GM12865 (cell line): Measurements from ENCODE around the gene AQP2.

Experiments used
- DNase-seq: peaks from one replicate; pipeline ENCODE4 v3.0.0; 2010; ENCODE audit warnings: low read depth
- H3K4me3 ChIP-seq: 2 replicates; pipeline ENCODE4 v1.5.1; 2011; ENCODE audit warnings: mild to moderate bottlenecking, low read depth, low read length, control low read depth
- CTCF ChIP-seq: IDR thresholded peaks from 2 replicates; pipeline ENCODE4 v1.5.1; 2011; ENCODE audit warnings: low read length, control low read depth, low read depth, inconsistent platforms; ENCODE audit not compliant: insufficient read depth; ENCODE audit errors: missing control alignments

Gene AQP2

GRCh38 chr12:49925433-49926204, 24.9 kb upstream of the AQP2 start:
- DNase-seq = no peak
- no peak overlapping the region for H3K4me3 ChIP-seq
- TF ChIP-seq CTCF = no peak

DNA sequence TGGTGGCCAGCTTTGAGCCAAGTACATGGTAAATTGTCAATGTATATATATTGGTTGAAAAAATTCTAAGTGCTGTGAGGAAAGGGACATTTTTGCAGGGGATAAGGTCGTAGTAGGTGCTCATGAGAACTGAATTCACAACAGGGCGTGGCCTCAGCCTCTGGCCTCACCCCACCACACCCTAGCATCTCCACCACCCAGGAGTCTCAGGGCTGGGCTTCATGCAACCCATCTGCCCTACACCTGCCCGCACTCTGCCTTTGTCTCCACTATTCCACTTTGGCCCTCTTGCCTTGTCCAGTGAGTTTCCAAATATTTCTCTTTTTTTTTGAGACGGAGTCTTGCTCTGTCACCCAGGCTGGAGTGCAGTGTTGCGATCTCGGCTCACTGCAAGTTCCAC, 22.1 kb upstream of the AQP2 start:
- no peak overlapping the region for H3K4me3 ChIP-seq
- no peak for TF ChIP-seq CTCF
- DNase-seq = no peak

DNA sequence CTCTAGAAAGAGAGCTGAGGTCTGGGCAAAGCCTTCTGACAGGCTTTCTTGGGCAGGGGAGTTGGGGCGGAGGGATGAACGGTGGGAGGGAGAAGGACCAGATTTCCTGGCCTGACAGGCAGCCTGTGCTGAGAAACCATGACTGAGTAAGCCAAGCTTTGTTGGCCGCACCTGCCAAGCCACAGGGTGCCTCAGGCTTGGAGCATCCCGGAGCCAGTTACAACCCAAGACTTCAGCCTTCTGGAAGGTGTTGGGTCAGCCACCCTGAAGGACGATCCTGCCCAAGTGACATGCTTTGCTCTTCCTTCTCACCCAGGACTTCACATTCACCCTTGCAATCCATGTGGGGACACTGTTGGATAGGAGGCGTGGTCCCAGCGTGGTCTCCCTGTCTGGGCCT, 21.0 kb upstream of the AQP2 start:
- no peak for TF ChIP-seq CTCF
- H3K4me3 ChIP-seq = no peak overlapping the region
- no peak for DNase-seq

DNA sequence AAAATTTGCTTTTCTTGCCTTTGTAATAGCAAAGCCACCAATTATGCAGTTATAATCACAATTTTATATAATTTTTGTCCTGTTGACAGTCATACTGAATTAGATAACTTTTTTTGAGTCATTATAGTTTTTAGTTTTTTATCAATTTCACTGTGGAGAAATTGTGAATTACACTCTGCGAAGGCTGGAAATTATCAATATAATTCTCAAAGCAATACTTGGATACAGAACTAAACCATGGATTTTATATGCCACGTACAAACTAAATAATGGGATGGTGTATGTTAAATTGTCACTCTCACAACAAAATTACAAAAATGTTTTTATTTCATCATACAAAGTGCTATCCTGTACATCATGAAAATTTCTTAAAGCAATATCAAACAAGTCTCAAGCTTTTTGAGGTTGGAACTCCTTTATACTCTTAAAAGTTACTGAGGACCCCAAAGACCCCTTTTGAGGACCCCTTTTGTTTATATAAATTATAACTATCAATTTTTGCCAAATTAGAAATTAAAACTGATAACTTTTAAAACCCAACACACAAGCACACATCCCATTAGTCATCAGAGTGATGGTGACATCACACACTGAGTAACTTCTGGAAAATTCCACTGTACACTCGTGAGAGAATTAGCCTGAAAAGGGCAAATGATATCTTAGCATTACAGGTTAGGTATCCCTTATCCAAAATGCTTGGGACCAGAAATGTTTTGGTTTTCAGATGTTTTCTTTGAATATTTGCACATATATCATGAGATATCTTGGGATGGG, 19.8 kb upstream of the AQP2 start:
- TF ChIP-seq CTCF = no peak
- H3K4me3 ChIP-seq = no peak overlapping the region
- DNase-seq = no peak

DNA sequence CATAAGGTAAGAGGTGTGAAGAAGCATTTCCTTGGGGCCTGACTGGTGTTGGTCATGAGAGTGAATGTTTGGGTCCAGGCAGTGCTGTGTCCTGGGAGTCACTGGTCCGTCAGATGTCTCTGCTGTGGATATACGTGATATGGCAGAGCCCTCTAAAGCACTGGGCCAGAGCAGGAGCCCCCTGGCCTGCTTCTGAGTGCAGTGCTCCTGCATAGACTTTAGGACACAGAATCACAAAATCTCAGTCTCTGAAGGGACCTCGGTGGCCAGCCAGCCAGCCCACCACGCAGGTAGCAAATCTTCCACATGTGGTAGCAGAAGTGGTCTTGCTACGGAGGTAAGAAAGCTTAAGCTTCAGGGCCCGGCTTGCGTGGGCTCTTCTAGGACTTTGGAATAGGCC, 18.5 kb upstream of the AQP2 start:
- DNase-seq = no peak
- H3K4me3 ChIP-seq = no peak overlapping the region
- no peak for TF ChIP-seq CTCF

GRCh38 chr12:49932533-49933130, 17.9 kb upstream of the AQP2 start:
- TF ChIP-seq CTCF = no peak
- no peak for DNase-seq
- H3K4me3 ChIP-seq = no peak overlapping the region

DNA sequence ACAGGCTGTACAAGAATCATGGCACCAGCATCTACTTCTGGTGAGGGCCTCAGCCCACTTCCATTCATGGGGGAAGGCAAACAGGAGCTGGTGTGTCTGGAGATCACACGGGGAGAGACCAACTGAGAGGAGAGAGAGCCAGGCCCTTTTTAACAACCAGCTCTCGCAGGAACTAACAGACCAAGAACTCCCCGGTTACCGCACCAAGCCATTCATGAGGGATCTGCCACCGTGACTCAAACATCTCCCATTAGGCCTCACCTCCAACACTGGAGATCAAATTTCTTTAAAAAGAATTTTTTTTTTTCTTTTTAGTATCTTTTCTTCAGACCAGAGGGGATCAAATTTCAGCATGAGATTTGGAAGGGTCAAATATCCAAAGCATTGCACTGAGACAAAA, 16.7 kb upstream of the AQP2 start:
- no peak for DNase-seq
- no peak overlapping the region for H3K4me3 ChIP-seq
- TF ChIP-seq CTCF = no peak
